Gastroesophageal sphincter (tissue), 4 donors: ENCODE data around the gene MBOAT2. TPM values are rescaled to one million over a fixed set of nuclear protein-coding genes. Genes with fewer than 3 reads are reported as not detected.

Experiments used
- ATAC-seq: fragments of 150-250 bp; one replicate; pipeline ENCODE4 v1.9.1; 2016; ENCODE audit warnings: mild to moderate bottlenecking, moderate library complexity
- H3K27ac ChIP-seq, 4 donors: fragments of 200-600 bp; sonication (generic) in 3 of 4; 1 replicate in 3 of 4; 2 replicates in 1 of 4; pipeline ENCODE4 v1.5.1; 2016 to 2019
- H3K27me3 ChIP-seq: fragments of 200-600 bp; sonication (generic); one replicate; pipeline ENCODE4 v1.5.1; 2019
- H3K36me3 ChIP-seq, 2 donors: fragments of 200-600 bp; sonication (generic); one replicate each; pipeline ENCODE4 v1.5.1; 2019; ENCODE audit warnings: control low read depth in 1 of 2
- H3K4me1 ChIP-seq, 3 donors: fragments of 200-600 bp; sonication (generic); 1 replicate in 2 of 3; 2 replicates in 1 of 3; pipeline ENCODE4 v1.5.1; 2016 to 2019; ENCODE audit warnings: control low read depth in 2 of 3
- H3K4me3 ChIP-seq, 2 donors: fragments of 200-600 bp; sonication (generic); one replicate each; pipeline ENCODE4 v1.5.1; 2019; ENCODE audit warnings: mild to moderate bottlenecking in 1 of 2, moderate library complexity in 1 of 2
- H3K9me3 ChIP-seq, 3 donors: fragments of 200-600 bp; sonication (generic); one replicate each; pipeline ENCODE4 v1.5.1; 2017 to 2019; ENCODE audit warnings: control low read depth in 2 of 3
- EP300 ChIP-seq: sonication (generic); formaldehyde crosslinking; IDR thresholded peaks from one replicate; pipeline ENCODE4 v1.6.1; 2017; ENCODE audit warnings: antibody characterized with exemption, mild to moderate bottlenecking
- POLR2A ChIP-seq, 2 donors: fragments of 450-650 bp; IDR thresholded peaks; one replicate each; pipeline ENCODE4 v1.6.1; 2017; ENCODE audit warnings: antibody characterized with exemption in 2 of 2, mild to moderate bottlenecking in 2 of 2, moderate library complexity in 1 of 2
- POLR2AphosphoS5 ChIP-seq: sonication (generic); formaldehyde crosslinking; IDR thresholded peaks from one replicate; pipeline ENCODE4 v1.6.1; 2017; ENCODE audit warnings: antibody characterized with exemption
- WGBS, 2 donors: methylation state at CpG; one replicate each; pipeline ENCODE4 v1.1.5; 2018; ENCODE audit warnings: low coverage in 1 of 2; 5-methylcytosine and 5-hydroxymethylcytosine counted together
- total RNA-seq, 4 donors: library from RNA; depleted of rRNA; stranded (reverse); fragments of >200 nt; gene quantifications; one replicate each; pipeline ENCODE4 v1.1.0, GENCODE V29; 2016
- TF ChIP-seq, protein P1 (sequence below), 4 experiments: fragments of 200-600 bp in 2 of 4; fragments of 450-650 bp in 2 of 4; sonication (generic) in 1 of 4; IDR thresholded peaks; one replicate each; pipeline ENCODE4 v1.5.1; 2017 to 2019; ENCODE audit warnings: antibody characterized with exemption in 4 of 4, mild to moderate bottlenecking in 2 of 4, moderate library complexity in 2 of 4

Gene MBOAT2
- total RNA-seq, 4 donors from 2014 or later: 21.0 to 27.0 (median 23.5) TPM

DNA sequence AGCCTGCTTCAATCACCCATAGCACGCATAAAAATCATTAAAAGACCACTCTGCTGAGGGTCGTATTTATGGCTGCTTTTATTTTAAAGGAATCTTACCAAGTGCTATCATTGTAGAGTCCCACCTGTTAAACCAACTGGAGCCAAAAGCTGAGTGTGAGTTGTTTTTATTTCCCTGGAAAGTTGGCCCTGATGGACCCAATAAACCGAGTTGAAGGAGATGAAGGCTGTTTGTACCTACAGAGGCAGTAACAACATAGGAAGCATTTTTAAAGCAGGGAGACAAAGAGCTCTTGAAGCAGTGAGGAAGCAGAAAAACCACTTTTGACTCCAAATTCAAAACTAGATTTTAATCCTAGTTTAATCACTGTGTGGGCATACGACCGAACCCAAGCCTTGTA is 6.4 kb downstream of the MBOAT2 start:
- H3K36me3 ChIP-seq: no peaks in the 10 kb centered on the region
- ATAC-seq: no peak
- no peak overlapping the region for H3K4me3 ChIP-seq
- H3K9me3 ChIP-seq: no peaks in the 10 kb centered on the region
- H3K27ac ChIP-seq: no peak overlapping the region
- 96% methylated on average over 4 to 5 of the region's 5 CpGs for WGBS, 2 donors
- H3K27me3 ChIP-seq: no peaks in the 10 kb centered on the region
- peaks cover 0 to 6% (median 0%) of the 10 kb centered on the region in 3 donors for H3K4me1 ChIP-seq
- TF ChIP-seq EP300 (no peak), POLR2A (IDR thresholded peaks at IDR 0.05) (no peak), POLR2AphosphoS5 (no peak)
- TF ChIP-seq, protein P1, sequence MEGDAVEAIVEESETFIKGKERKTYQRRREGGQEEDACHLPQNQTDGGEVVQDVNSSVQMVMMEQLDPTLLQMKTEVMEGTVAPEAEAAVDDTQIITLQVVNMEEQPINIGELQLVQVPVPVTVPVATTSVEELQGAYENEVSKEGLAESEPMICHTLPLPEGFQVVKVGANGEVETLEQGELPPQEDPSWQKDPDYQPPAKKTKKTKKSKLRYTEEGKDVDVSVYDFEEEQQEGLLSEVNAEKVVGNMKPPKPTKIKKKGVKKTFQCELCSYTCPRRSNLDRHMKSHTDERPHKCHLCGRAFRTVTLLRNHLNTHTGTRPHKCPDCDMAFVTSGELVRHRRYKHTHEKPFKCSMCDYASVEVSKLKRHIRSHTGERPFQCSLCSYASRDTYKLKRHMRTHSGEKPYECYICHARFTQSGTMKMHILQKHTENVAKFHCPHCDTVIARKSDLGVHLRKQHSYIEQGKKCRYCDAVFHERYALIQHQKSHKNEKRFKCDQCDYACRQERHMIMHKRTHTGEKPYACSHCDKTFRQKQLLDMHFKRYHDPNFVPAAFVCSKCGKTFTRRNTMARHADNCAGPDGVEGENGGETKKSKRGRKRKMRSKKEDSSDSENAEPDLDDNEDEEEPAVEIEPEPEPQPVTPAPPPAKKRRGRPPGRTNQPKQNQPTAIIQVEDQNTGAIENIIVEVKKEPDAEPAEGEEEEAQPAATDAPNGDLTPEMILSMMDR (IDR thresholded peaks at IDR 0.05): no peak

DNA sequence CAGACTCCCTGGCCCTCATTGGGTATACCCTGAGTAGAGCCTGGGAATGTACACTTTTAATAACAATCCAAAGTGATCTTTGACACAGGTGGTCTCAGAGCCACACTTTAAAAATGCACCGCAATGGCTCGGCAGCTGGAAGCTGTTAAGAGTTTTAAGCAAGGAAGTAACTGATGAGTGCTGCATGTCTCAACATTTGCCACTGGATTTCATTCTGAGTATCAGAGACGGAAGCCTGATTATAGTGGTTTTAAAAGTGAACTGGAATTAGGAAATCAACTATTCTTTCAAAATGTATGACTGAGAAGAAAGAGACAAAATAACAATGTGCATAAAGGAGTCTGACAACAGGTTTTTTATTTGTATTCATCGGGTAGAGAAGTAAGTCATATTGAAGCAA is 7.5 kb downstream of the MBOAT2 start:
- H3K36me3 ChIP-seq: no peaks in the 10 kb centered on the region
- TF ChIP-seq POLR2A (IDR thresholded peaks at IDR 0.05) (no peak), EP300 (no peak), POLR2AphosphoS5 (no peak)
- TF ChIP-seq, protein P1 (IDR thresholded peaks at IDR 0.05): no peak
- H3K9me3 ChIP-seq: no peaks in the 10 kb centered on the region
- H3K4me1 ChIP-seq: no peaks in the 10 kb centered on the region
- WGBS, 2 donors: 66 to 72% methylated on average over 4 of the region's 4 CpGs
- H3K27ac ChIP-seq: no peak overlapping the region
- H3K27me3 ChIP-seq: no peaks in the 10 kb centered on the region
- ATAC-seq: no peak
- no peak overlapping the region for H3K4me3 ChIP-seq

DNA sequence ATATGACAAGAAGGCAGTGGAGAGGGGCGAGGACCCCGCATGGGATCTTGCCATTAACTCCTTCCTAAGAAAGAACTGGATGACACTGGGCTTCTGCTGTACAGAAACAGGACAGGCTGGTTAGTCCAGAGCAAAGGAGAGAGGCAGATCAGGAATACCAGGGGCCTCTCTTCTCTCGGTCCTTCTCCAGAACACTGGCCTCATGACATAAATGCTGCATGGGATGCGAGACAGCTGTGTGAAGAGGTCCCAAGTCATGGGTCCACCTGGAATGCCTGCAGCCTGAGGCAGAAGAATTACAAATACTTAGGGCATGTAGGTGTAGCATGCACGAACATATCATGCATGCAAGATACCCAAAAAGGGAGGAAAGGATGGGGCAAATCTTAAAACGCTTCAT is 9.1 kb downstream of the MBOAT2 start:
- no peaks in the 10 kb centered on the region for H3K9me3 ChIP-seq
- WGBS, 2 donors: 84 to 93% methylated on average over 4 to 5 of the region's 6 CpGs
- no peaks in the 10 kb centered on the region for H3K27me3 ChIP-seq
- H3K4me3 ChIP-seq: no peak overlapping the region
- no peak for ATAC-seq
- no peaks in the 10 kb centered on the region for H3K36me3 ChIP-seq
- no peak for TF ChIP-seq EP300
- TF ChIP-seq POLR2AphosphoS5: no peak
- TF ChIP-seq, protein P1 (IDR thresholded peaks at IDR 0.05): no peak
- no peak for TF ChIP-seq POLR2A (IDR thresholded peaks at IDR 0.05)
- H3K27ac ChIP-seq: no peak overlapping the region
- H3K4me1 ChIP-seq: no peaks in the 10 kb centered on the region

DNA sequence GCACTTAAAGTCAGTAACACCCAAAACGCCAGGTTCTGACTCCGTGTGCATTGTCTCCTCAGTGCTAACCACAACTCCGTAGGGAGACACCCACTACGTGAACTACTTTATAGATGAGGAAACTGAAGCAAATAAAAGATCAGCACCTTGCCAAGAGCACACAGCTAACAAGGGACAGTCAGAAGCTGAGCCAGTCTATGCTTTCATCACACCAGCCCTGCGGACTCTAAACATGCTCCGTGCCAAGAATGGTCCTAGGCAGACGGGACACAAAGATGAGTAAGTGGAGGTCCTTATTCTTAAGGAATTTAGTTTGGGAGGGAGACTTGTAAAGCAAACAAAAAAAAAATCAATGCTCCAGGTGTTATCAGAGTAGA is 9.6 kb downstream of the MBOAT2 start:
- Histone ChIP-seq H3K27ac (no peak overlapping the region), H3K9me3 (no peaks in the 10 kb centered on the region), H3K4me3 (no peak overlapping the region), H3K36me3 (no peaks in the 10 kb centered on the region), H3K4me1 (no peaks in the 10 kb centered on the region), H3K27me3 (no peaks in the 10 kb centered on the region)
- TF ChIP-seq EP300 (no peak), POLR2AphosphoS5 (no peak), POLR2A (IDR thresholded peaks at IDR 0.05) (no peak)
- TF ChIP-seq, protein P1 (IDR thresholded peaks at IDR 0.05): no peak
- WGBS, 2 donors: 100% methylated on average over 2 to 5 of the region's 7 CpGs
- no peak for ATAC-seq

DNA sequence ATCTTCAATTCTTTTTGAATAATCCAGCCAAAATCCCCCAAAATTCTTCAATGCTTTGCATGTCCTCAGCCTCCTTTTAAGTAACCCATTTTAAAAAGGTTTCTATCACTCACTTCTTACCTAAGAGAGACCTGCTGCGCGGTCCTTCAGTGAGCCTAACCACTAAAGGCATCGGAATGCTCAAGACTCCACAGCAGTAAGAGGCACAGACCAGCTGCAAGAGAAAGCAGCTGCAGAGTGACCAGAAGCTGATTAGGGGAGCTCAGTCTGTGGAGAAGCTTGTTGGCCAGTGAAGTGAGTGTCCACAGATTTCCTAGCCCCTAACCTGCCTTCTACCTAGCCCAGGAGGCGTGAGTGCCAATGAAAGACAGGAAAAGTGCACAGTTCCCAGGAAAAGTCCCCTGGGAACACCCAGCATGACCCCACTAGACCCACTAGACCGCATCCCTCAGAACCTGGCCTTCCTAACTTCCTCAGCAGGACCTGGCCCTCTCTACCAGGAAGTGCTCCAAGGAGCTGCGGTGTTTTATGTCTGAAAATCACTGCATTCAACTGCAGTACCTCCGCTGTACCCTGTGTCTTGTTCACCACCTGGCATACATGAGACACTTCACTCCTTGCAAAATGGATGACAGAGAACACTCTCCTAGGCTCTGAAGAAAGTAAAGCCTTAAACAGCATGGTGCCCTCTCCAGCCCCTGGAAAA is 10.1 kb downstream of the MBOAT2 start:
- WGBS, 2 donors: 96 to 100% methylated on average over 2 to 5 of the region's 7 CpGs
- ATAC-seq: no peak
- no peak overlapping the region for H3K27ac ChIP-seq
- TF ChIP-seq POLR2AphosphoS5 (no peak), EP300 (no peak), POLR2A (IDR thresholded peaks at IDR 0.05) (no peak)
- TF ChIP-seq, protein P1 (IDR thresholded peaks at IDR 0.05): no peak
- H3K27me3 ChIP-seq: no peaks in the 10 kb centered on the region
- H3K4me1 ChIP-seq: no peaks in the 10 kb centered on the region
- no peaks in the 10 kb centered on the region for H3K36me3 ChIP-seq
- no peaks in the 10 kb centered on the region for H3K9me3 ChIP-seq
- no peak overlapping the region for H3K4me3 ChIP-seq
